Fibroblast of pulmonary artery (primary cell): ENCODE results near the gene PATJ.

Experiments used
- DNase-seq: peaks from one replicate; pipeline ENCODE4 v3.0.0-alpha.2; 2010; ENCODE audit warnings: low read depth
- H3K4me3 ChIP-seq: replicated peaks from 2 replicates; pipeline ENCODE4 v1.5.1; 2011; ENCODE audit warnings: low read depth, mild to moderate bottlenecking, control low read depth, low read length, moderate library complexity
- CTCF ChIP-seq: IDR thresholded peaks from 2 replicates; pipeline ENCODE4 v1.5.1; 2011; ENCODE audit warnings: mild to moderate bottlenecking, control low read depth, low read length, inconsistent platforms; ENCODE audit errors: missing control alignments

PATJ gene

DNA sequence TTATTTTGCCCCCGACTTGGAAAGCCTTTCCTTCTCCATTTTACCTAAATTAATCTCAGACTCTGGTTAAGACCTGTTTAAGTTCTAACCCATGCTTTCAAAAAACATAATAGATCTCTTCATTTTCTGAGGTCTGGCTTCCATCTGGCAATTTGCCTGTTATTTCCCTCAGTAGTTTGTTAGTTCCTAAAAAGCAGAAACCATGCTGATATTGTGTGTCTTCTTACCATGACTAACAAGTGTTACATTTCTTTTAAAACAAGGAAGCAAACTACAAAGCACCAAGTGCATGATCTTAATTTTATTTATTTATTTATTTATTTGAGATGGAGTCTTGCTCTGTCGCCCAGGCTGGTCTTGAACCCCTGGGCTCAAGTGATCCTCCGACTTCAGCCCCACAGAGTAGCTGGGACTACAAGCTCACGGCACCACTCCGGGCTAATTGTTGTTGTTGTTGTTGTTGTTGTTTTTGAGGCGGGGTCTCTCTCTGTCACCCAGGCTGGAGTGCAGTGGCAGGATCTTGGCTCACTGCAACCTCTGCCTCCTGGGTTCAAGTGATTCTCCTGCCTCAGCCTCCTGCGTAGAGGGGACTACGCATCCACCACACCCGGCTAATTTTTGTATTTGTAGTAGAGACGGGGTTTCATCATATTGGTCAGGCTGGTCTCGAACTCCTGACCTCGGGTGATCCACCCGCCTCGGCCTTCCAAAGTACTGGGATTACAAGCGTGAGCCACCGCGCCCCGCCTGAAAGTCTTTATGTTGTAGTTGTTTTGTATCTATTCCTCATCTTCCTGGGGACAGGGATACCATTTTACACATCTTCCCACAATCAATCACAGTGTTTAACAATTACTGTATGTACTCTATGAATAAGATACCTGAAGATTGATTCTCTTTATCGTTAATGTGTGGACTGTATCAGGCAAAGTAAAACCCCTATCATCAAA lies 1.3 kb upstream of the PATJ start:
- no peak for TF ChIP-seq CTCF
- H3K4me3 ChIP-seq = no peak overlapping the region
- no peak for DNase-seq

GRCh38 chr1:61742620-61743430 lies 545 bp downstream of the PATJ start:
- no peak for TF ChIP-seq CTCF
- DNase-seq = peak; percentile 53
- H3K4me3 ChIP-seq = peak overlapping the region; percentile 62

- DNase-seq = no peak
- H3K4me3 ChIP-seq = peak overlapping the region; percentile 62
- no peak for TF ChIP-seq CTCF
Measured at GRCh38 chr1:61743431-61743705, 1.1 kb downstream of the PATJ start.

DNA sequence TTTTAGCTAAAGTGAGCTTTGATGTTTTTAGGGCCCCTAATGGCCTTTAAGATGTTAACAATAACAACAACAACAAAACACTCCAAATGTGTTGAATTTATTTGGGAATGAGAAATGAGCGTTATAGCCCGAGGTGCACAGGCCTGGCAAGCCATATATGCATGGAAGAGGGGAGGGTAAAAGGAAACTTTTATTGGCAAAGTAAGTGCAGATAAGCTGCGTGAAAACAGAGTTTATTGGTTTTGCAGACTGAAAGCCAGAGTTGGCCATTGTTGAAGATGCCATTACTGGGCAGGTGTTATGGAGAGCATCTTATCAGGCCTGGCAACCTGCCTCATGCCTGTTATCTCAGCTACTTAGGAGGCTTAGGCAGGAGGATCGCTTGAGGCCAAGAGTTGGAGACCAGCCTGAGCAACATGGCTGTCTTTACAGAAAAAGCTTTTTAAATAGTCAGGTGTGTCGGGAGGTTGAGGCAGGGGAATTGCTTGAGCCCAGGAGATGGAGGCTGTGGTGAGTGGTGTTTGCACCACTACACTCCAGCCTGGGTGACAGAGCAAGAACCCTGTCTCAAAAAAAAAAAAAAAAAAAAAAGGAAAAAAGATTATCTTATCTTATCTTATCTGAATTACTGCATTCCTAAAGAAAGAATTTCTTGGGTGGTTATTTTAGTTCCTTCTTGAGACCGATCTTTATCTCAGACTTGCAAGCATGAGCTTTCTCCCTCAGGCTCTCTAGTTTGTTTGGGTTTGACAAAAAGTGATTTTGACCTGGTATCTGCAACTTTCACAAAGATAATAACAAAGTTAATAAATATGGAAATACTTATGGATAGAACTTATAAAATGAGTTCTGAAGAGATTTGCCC lies 1.7 kb downstream of the PATJ start:
- no peak for TF ChIP-seq CTCF
- DNase-seq = no peak
- no peak overlapping the region for H3K4me3 ChIP-seq

DNA sequence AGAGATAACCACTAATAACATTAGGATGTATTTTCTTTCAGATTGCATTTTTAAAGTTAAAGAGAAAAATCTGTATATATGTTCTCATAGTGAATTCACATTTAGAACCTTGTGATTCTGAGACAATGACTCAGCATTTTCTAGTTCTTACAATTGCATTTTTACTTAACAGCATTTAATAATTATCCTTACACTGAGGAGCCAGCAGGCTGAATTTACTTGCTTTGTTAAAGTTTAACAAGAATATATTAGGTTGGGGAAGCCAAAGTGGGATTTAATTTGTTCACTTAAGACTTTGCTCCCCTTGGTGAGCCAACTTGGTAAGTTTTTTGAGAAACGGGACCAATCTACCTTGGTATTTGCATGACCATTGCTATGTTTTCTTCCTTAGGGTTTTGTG lies 4.5 kb downstream of the PATJ start:
- no peak overlapping the region for H3K4me3 ChIP-seq
- DNase-seq = peak; percentile 31
- TF ChIP-seq CTCF = no peak

- DNase-seq = no peak
- H3K4me3 ChIP-seq = no peak overlapping the region
Measured at GRCh38 chr1:61748566-61748965, 6.3 kb downstream of the PATJ start.

More at GRCh38 chr1:61748566-61748965, 6.3 kb downstream of the PATJ start:
- TF ChIP-seq CTCF = no peak
